Fibroblast of lung (primary cell): ENCODE results near the gene CLPSL2. TPM values are rescaled to one million over a fixed set of nuclear protein-coding genes. Genes with fewer than 3 reads are reported as not detected.

ENCODE experiments used
- DNase-seq, 2 donors: peaks; one replicate each; pipeline versions ENCODE4 v3.0.0 to v3.0.0-alpha.2; 2010; ENCODE audit warnings: low read depth in 2 of 2
- H2AFZ ChIP-seq: 2 replicates; pipeline ENCODE4 v1.5.1; 2012; ENCODE audit warnings: low read length, control low read depth, inconsistent platforms
- H3K27ac ChIP-seq: 2 replicates; pipeline ENCODE4 v1.5.1; 2011; ENCODE audit warnings: low read length, control low read depth; ENCODE audit not compliant: insufficient read depth
- H3K27me3 ChIP-seq: 2 replicates; pipeline ENCODE4 v1.5.1; 2011; ENCODE audit warnings: mild to moderate bottlenecking, low read length; ENCODE audit not compliant: control insufficient read depth, insufficient read depth
- H3K36me3 ChIP-seq: 2 replicates; pipeline ENCODE4 v1.5.1; 2011; ENCODE audit warnings: low read length; ENCODE audit not compliant: control insufficient read depth, insufficient read depth
- H3K4me1 ChIP-seq: 2 replicates; pipeline ENCODE4 v1.5.1; 2011; ENCODE audit warnings: low read length; ENCODE audit not compliant: control insufficient read depth, insufficient read depth; ENCODE audit errors: extremely low read depth
- H3K4me2 ChIP-seq: 2 replicates; pipeline ENCODE4 v1.5.1; 2011; ENCODE audit warnings: low read length, control low read depth; ENCODE audit not compliant: insufficient read depth; ENCODE audit errors: extremely low read depth
- H3K4me3 ChIP-seq, 4 experiments: fragments of 200-600 bp in 1 of 4; sonication (generic) in 1 of 4; replicated peaks in 1 of 4; 2 replicates each; pipeline ENCODE4 v1.5.1; 2011 to 2016; ENCODE audit warnings: low read length in 4 of 4, low read depth in 3 of 4, mild to moderate bottlenecking in 3 of 4, control low read depth in 2 of 4, inconsistent platforms in 1 of 4, mixed read lengths in 1 of 4; ENCODE audit not compliant: insufficient read depth in 1 of 4; ENCODE audit errors: control extremely low read depth in 1 of 4
- H3K79me2 ChIP-seq: 2 replicates; pipeline ENCODE4 v1.5.1; 2012; ENCODE audit warnings: mild to moderate bottlenecking, low read length, inconsistent platforms; ENCODE audit not compliant: control insufficient read depth, insufficient read depth
- H3K9ac ChIP-seq: 2 replicates; pipeline ENCODE4 v1.5.1; 2011; ENCODE audit warnings: mild to moderate bottlenecking, low read length, control low read depth; ENCODE audit not compliant: insufficient read depth
- H3K9me3 ChIP-seq: 2 replicates; pipeline ENCODE4 v1.5.1; 2012; ENCODE audit warnings: low read depth, low read length; ENCODE audit not compliant: control insufficient read depth, insufficient read depth
- H4K20me1 ChIP-seq: 2 replicates; pipeline ENCODE4 v1.5.1; 2011; ENCODE audit warnings: low read length; ENCODE audit not compliant: control insufficient read depth, insufficient read depth; ENCODE audit errors: extremely low read depth
- CTCF ChIP-seq, 2 donors: IDR thresholded peaks in 1 of 2; conservative IDR thresholded peaks in 1 of 2; 1 replicate in 1 of 2; 2 replicates in 1 of 2; pipeline ENCODE4 v1.5.1; 2011 to 2012; ENCODE audit warnings: low read length in 2 of 2, control low read depth in 1 of 2, inconsistent platforms in 1 of 2, low read depth in 1 of 2, mild to moderate bottlenecking in 1 of 2
- EZH2 ChIP-seq: IDR thresholded peaks from 2 replicates; pipeline ENCODE4 v1.5.1; 2012; ENCODE audit warnings: low read length, control low read depth, mild to moderate bottlenecking; ENCODE audit errors: missing control alignments
- polyA plus RNA-seq, 2 donors: library from polyadenylated mRNA; depleted of rRNA in 1 of 2; stranded (reverse) in 1 of 2; unstranded in 1 of 2; fragments of >200 nt; gene quantifications; 2 replicates each; pipeline ENCODE4 v1.2.1, GENCODE V29; 2011 to 2012; ENCODE audit warnings: missing spikeins in 1 of 2
- total RNA-seq: library from RNA; depleted of rRNA; stranded (reverse); fragments of >200 nt; gene quantifications from 2 replicates; pipeline ENCODE4 v1.2.1, GENCODE V29; 2014

Gene CLPSL2
- total and polyA plus RNA-seq, 2 donors (not counting 1 experiment from before 2014, with no cell fraction given): not detected

GRCh38 chr6:35782424-35782823 is 6.0 kb downstream of the CLPSL2 start:
- Histone ChIP-seq H3K9ac (no peak overlapping the region), H3K27ac (no peak overlapping the region), H2AFZ (no peak overlapping the region), H3K79me2 (no peaks in the 10 kb centered on the region), H3K4me2 (no peak overlapping the region), H3K4me3 (no peak overlapping the region), H3K4me1 (no peaks in the 10 kb centered on the region), H3K9me3 (no peaks in the 10 kb centered on the region), H3K27me3 (peaks cover 18% of the 10 kb centered on the region), H3K36me3 (no peaks in the 10 kb centered on the region), H4K20me1 (no peaks in the 10 kb centered on the region)
- DNase-seq: no peak
- TF ChIP-seq EZH2 (no peak), CTCF (conservative IDR thresholded peaks at IDR 0.05 in 1 of 2, IDR thresholded peaks at IDR 0.05 in 1 of 2; ENCODE audit: low read depth in 1 of 2, low read length in 2 of 2) (no peak)

- Histone ChIP-seq H3K9ac (no peak overlapping the region), H3K9me3 (no peaks in the 10 kb centered on the region), H3K27ac (no peak overlapping the region), H3K4me1 (no peaks in the 10 kb centered on the region), H3K4me3 (no peak overlapping the region), H2AFZ (no peak overlapping the region), H3K27me3 (peaks cover 16% of the 10 kb centered on the region), H3K36me3 (no peaks in the 10 kb centered on the region), H3K79me2 (no peaks in the 10 kb centered on the region), H4K20me1 (no peaks in the 10 kb centered on the region), H3K4me2 (no peak overlapping the region)
- DNase-seq: no peak
- TF ChIP-seq EZH2 (no peak), CTCF (conservative IDR thresholded peaks at IDR 0.05 in 1 of 2, IDR thresholded peaks at IDR 0.05 in 1 of 2; ENCODE audit: low read depth in 1 of 2, low read length in 2 of 2) (no peak)
Observed at GRCh38 chr6:35784200-35784599, 7.8 kb downstream of the CLPSL2 start.

- Histone ChIP-seq H2AFZ (no peak overlapping the region), H3K4me1 (no peaks in the 10 kb centered on the region), H3K9me3 (no peaks in the 10 kb centered on the region), H3K27ac (no peak overlapping the region), H3K4me2 (no peak overlapping the region), H3K36me3 (no peaks in the 10 kb centered on the region), H3K27me3 (peaks cover 16% of the 10 kb centered on the region), H3K79me2 (no peaks in the 10 kb centered on the region), H4K20me1 (no peaks in the 10 kb centered on the region), H3K9ac (no peak overlapping the region), H3K4me3 (no peak overlapping the region)
- no peak for DNase-seq
- TF ChIP-seq EZH2: no peak
- TF ChIP-seq CTCF (conservative IDR thresholded peaks at IDR 0.05 in 1 of 2, IDR thresholded peaks at IDR 0.05 in 1 of 2; ENCODE audit: low read depth in 1 of 2, low read length in 2 of 2): no peak
Observed at GRCh38 chr6:35786272-35786671, 9.9 kb downstream of the CLPSL2 start.
